GM18909 (cell line): Measurements from ENCODE around the gene EPG5.
"Not testable (repeated sequence)": the region's sequence is repeated elsewhere in the genome, so short reads cannot be mapped to it uniquely, and the experiment has no call there.

ENCODE experiments used
- ATAC-seq: cut with Tn5 transposase; IDR thresholded peaks from one replicate; pipeline ENCODE4 v1.9.1; 2021; ENCODE audit warnings: mild to moderate bottlenecking; ENCODE audit not compliant: unreplicated experiment, poor library complexity

The EPG5 gene

DNA sequence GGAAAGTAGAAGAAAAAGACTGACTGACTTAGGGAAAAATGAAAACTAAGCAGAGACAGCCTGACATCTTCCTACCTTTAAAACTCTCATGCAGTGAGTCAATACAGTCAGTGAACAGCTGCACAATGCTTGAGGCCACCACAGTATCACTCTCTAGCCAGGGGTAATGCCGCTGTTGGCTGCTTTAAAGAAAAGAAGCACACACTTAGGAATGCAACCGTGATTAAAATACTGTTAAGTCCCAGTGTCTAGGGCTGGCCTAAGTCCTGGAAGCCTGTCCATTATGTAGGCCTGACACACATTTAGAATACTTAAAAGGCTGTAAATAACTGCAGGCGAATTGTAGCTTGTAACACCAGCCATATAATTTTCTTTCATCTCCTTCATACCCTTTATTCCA is 91.0 kb downstream of the EPG5 start:
- no peak for ATAC-seq

DNA sequence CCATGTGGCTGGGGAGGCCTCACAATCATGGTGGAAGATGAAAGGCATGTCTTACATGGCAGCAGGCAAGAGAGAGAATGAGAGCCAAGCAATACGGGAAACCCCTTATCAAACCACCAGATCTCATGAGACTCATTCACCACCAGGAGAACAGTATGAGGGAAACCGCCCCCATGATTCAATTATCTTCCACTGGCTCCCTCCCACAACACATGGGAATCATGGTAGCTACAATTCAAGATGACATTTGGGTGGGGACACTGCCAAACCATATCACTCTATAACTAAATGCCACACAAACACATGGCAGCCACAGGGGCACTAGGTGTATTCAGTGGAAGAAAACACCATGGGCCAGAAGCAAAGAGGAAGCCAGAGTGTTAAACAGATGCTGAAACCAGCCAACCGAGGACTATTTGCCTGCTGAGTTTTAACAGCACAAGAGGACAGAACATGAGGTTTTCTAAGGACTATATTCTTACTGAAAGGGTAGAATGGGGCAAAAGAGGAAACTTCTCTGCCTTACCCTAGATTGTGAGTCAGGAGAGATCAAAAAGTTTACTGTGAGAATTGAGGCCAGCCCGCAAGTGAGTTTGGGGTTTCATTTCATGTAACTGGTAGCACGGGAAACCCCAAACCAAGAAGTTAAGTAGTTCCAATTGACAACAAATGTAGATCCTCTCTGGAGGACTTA is 92.5 kb downstream of the EPG5 start:
- ATAC-seq, result peak; percentile 93

DNA sequence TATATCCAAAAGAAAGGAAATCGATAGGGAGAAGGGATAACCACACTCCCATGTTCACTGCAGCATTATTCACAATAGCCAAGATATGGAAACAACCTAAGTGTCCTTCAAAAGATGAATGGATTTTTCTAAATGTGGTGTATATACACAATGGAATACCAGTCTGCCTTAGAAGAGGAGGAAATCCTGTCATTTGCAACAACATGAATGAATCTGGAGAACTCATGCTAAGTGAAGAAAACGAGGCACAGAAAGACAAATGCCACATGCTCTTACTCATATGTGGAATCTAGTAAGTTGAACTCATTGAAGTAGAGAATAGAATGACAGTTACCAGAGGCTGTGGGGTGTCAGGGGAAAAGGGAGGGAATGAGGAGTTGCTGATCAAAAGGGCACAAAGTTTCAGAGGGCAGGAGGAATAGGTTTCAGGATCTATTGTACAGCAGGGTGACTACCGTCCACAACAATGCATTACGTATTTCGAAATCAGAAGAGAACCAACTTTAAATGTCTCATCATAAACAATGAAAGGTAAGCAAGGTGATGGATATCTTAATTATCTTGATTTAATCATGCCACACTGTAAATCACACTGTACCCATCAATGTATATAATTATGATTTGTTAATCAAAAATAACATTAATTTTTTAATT is 95.6 kb downstream of the EPG5 start:
- no peak for ATAC-seq

DNA sequence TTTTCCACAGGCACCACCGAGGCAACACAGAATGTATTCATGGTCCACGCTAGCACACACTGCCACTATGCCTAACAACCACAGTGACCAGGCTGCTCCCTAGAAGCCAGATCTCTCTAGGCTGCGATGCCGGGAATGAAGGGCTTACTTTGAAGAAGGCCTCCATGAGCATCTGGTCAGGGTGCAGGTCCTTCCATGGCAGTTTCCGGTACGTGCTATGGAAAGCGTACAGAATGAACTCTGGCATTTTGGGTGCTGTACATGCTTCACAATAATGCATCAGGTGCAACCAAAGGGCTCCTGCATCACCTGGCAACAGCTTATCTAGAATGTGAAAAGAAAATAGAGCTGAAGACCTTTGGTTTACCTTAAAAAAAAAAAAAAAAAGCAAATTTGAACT is 96.7 kb downstream of the EPG5 start:
- no peak for ATAC-seq

DNA sequence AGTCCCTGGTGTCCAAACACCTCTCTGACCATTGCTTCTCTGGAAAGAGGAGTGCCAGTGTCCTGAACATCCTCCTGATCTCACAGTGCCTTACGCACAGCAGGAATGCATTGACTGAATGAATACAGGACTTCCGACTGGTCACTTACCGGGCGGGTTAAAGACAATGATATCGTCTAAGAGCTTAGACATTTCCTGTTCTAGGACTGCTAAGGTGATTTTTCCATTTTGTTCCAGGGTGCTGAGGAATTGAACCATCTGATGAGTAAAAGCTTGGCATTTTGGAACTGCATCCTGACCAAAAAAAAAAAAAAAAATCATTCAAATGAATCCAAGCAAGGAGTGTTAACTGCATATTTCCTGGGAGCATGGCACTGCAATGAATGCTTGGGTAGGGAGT is 101.7 kb downstream of the EPG5 start:
- ATAC-seq, result no peak

DNA sequence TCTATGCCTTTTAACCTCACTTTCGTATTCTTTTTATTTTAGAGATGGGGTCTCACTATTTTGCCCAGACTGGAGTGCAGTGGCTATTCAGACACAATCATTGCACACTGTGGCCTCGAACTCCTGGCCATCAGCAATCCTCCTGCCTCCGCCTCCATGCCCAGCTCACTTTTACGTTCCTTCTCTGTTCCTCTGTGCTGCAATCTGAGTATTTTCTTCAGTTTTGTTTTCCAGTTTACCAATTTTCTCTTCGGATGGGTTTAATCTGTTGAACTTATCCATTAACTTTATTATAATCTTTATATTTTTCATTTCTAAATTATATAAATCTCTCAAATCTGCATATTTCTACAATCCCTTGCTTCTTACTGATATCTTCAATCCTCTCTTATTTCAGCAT is 103.0 kb downstream of the EPG5 start:
- no peak for ATAC-seq

DNA sequence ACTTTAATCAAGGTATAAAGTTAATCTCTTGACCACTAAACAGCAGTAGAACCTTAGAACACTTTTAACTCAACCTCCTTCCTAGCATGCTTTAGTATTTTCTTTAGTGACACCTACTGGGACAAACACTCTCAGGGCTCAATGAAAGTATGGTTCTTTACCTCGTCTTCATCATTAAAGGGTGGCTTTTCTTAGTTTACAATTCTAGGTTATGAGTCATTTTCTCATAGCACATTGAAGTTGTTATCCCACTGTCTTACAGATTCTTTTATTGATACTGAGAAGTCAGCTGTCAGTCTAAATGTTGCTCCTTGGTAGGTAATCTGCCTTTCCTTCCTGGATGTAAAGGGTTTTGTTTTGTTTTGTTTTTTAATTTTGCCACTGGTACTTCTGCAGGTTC is 103.7 kb downstream of the EPG5 start:
- no peak for ATAC-seq

DNA sequence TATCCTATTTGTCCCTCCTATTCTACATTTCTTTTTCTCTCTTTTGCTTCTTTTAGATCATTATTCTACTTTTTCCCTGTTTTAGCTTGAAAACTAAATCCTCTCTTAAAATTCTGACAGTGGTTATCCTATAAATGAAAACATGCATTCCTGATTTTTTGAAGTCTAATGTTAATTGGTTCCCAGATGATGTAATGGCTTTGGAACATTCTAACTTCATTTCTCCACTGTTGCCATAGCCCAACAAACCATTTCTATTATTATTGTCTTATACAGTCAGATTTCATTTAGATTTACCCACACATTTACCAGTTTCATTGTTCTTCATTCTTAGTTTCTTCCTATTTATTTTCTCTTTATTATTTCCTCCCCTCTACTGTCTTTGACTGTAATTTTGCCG is 105.2 kb downstream of the EPG5 start:
- no peak for ATAC-seq

DNA sequence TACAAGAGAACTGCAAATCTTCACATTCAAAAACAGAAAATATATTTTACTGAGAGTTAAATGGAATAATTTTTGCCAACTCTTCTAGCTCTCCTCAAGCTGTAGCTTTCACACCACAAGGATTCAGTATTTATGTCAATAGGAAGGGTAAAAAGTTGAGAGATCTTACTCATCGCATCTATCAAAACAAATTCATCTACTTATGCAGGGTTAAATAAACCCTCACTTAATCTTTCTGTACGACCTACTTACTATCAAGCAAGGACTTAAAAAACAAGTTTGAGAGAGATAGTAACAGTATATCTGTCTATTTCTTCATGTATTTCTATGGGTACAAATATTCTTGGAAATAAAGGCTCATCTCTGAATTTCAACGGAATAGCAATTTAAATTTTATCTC is 106.2 kb downstream of the EPG5 start:
- ATAC-seq, result no peak

DNA sequence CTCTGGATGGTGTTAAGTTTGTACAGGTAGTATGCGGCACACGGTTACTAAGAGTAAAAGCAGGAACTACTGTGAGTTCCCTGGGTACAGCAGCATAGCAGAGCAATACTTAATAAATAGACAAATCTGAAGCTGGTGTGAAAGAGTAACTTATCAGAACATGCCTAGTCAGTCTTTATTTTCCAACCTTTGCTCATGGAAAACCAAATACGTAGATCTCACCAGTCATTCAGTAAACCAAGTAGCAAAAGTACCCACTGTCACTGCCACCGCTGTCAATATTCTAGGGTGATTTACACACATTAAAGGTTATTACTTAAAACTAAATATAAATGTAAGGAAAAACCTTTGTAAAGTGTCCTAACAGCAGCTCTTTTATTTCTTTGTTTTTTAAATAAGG is 106.6 kb downstream of the EPG5 start:
- no peak for ATAC-seq

DNA sequence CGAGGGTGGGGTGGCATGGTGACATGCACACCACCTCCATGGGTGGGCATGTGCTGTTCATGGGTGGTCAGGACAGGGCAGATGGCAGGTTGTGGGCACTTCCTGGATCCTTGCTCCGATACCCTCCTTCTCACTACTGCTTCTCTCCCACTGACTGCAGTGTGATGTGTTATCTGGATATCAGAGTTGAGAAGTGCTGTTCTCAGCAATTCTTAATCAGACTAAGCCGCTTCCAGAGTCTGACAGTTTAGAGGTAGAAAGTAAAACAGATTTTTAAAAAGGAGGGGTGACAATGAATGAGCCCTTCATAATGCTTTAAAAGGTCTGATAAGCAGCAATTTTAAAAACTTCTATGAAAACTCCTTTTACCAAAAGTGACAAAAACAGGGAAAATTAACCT is 107.8 kb downstream of the EPG5 start:
- no peak for ATAC-seq

DNA sequence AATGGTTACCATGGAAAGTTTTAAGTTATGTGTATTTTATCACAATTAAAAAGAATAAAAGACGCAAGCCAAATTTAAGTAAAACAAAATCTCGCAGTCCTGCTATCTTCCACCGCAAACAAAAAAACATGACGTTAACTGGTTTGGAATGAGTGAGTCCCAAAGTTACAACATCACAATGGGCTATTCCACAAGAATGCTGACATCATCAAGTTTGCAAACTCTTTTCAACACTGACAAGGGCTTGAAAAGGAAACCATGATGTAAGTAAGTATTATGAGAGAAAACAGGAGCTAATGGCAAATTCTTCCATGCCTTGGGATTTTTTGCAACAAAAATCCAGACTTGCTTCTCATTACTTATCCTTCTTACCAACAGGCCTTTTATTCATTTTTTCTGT is 110.6 kb downstream of the EPG5 start:
- ATAC-seq, result no peak

DNA sequence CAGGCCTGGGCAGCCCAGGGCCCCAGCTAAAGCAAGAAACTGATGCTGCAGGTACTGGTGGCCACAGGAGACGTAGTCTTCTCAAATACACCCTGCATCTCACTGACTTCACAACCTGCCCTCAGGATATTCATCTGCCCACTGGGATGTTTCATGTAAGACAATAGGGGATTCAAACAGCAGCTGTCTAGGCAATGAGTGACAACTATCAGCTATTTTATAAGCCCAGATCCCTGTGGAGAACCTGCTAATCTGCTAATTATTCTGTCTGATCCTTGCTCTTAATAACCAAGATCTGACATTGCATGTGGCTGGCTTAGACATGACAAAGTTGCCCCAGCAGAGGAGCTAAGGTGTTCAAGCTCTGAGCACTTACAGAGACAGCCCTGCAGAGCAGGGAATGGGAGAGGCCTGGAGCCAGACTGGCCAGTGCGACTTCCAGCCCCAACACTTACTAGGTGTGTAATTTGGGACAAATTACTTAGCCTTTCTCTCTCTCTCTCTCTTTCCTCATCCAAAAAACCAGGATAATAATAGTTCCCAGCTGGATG is 113.0 kb downstream of the EPG5 start:
- no peak for ATAC-seq

DNA sequence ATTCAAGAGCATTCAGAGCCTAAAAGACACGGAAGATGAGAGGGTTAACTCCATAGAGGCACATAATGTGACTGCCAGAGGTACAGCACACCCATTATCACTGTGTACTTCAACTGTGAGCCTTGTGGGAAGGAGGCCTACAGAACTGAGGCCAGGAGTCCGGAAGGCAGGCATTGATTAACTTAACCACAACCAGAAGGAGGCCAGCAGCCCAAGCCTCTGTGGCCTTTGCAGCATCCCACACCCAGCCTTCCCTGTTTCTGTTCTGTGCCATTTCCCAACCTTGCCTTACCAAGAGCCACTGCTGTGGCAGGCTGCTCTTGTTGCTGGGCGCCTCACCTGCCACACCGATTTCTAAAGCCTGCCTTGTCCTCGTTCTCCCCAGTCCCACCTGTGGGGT is 114.5 kb downstream of the EPG5 start:
- ATAC-seq, result no peak

DNA sequence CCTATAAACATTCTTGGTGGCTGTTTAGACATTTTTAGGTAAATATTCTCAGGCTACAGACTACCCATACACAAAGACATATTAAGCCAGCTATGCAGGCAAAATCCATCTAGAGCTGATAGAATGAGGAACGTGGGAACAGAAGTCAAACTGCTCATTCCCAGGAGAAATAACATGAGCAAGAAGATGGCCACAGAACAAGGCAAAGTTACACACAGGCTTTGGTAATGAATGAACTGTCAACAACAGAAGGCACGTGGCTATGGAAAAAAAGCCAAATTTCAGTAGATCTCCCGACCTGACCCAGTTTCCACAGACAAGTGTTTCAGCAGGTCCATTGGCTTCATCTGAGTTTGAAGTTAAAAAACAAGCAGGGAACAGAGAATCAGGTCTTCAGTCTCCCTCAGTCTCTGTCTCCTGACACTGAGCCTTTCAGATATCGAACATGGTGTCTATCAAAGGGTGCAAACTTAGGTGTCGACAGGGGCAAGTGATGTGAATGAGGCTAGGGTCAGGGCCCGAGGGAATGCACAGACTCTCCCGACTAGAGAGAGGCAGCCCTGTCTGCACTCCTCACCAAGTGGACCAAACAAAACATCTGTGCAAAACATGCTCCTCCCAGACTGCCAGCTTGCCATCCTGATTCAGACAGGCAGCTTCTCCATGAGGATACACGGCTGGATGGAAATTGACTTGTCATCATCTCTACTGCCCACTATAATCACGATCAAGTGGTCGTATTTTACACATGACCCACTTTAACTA is 115.8 kb downstream of the EPG5 start:
- no peak for ATAC-seq

DNA sequence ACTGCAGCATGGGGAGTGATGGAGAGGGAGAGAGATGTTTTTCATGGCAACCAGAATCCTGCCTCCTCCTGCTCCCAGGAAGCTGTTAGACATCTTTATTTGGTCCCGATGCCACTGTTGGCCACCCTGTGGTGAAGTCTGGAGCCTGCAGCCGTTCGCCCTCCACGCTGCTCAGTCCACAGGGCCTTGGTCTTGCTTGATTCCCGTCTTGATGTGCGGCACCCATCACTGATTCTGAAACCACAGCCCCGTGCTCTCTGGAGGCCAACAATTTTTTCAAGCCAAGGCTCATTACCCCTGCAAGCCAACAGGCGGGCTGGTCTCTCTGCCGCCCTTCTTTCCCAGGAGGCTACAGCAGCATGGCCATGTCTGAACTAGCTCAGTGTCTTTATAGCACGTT is 117.1 kb downstream of the EPG5 start:
- ATAC-seq, result peak; percentile 63

DNA sequence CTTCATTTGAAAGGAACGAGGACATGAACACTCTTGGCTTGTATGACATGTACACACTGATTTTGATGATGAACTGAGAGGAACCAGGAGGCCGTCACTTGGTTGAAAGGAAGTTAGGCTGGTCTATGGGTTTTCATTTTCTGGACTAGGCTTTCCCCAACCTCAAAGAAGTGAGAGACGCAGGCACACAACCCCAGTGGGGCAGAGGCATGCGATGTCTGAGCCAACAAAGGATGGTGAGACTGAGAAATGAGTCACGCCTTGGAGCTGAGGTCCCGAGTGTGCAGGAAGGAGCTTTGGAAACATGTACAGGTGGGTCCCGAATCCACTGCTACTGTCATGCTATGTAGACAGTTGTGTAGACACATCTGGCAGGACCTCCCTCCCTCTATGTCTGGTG is 117.6 kb downstream of the EPG5 start:
- no peak for ATAC-seq

DNA sequence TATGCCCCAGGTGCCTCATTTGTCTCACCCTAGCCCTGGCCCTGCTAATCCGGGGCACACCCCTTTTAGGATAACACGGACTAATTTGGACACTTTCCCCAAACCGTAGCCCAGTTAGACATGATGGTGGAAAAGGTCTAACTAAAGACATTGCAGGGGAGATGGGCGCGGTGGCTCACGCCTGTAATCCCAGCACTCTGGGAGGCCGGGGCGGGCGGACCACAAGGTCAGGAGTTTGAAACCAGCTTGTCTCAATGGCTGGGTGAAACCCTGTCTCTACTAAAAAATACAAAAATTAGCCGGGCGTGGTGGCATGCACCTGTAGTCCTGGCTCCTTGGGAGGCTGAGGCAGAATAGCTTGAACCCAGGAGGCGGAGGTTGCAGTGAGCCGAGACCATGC is 118.5 kb downstream of the EPG5 start:
- not testable (repeated sequence) for ATAC-seq

DNA sequence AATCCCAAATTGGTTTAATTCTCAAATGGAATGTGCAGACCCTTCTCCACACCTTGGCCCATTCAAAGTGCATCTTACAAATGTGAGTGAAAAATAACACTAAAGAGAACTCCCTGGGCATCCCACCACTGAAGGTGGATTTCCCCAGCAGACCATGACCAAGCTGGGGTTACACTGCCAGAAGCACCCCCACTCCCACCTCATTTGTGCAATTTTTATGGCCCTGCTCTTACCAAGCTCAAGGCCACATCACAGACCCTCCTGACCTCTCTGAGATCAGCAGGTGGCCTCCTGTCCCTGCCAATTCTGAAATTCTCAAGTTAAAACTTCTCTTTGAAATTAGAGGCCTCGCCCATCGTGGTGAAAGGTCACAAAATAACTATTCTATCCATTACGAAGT is 120.0 kb downstream of the EPG5 start:
- no peak for ATAC-seq

DNA sequence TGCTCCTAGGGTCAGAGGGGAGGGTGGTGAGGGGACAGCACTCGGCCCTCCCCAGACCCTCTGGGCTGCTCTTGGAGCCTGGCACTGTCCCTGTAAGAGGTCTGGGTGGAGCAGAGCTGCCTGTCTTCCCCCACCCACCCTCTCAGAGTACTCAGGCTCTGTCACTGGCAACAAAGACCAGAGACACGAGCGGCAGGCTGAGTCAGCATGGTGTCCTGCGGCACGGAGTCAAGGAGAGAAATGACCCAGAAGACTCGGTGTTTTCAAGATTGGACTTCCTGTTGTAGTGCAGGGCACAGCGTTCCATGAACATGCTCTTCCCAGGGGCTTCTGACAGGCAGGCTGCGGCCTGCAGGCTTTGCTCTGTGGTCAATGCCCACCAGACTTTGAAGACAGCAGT is 121.7 kb downstream of the EPG5 start:
- ATAC-seq, result no peak

DNA sequence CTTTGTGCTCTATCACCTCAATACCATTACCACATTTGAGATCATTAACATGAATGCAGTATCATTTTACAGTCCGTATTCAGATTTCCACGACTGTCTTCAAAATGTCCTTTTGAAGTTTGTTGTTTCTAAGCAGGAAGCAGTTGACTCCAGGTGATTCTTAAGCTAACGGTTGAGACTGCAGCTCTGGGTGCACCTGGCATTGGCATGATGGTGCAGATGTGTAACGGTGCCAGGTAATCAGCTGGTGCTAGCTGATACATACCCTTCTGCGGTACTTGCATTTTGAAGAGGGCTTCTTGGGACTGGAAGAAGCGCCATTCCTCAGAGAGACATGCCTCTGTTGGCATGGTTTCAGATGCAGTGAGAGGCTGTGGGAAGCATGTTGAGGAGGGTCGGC is 122.2 kb downstream of the EPG5 start:
- ATAC-seq, result no peak
